ENCODE measurements around the gene SLC2A9.

SLC2A9 gene

GRCh38 chr4:10061650-10062415, 40.5 kb upstream of the SLC2A9 start:
- H3K9me3 ChIP-seq: no peaks in the 10 kb centered on the region
- H3K36me3 ChIP-seq: no peaks in the 10 kb centered on the region
- no peak for DNase-seq
- TF ChIP-seq, protein P1, sequence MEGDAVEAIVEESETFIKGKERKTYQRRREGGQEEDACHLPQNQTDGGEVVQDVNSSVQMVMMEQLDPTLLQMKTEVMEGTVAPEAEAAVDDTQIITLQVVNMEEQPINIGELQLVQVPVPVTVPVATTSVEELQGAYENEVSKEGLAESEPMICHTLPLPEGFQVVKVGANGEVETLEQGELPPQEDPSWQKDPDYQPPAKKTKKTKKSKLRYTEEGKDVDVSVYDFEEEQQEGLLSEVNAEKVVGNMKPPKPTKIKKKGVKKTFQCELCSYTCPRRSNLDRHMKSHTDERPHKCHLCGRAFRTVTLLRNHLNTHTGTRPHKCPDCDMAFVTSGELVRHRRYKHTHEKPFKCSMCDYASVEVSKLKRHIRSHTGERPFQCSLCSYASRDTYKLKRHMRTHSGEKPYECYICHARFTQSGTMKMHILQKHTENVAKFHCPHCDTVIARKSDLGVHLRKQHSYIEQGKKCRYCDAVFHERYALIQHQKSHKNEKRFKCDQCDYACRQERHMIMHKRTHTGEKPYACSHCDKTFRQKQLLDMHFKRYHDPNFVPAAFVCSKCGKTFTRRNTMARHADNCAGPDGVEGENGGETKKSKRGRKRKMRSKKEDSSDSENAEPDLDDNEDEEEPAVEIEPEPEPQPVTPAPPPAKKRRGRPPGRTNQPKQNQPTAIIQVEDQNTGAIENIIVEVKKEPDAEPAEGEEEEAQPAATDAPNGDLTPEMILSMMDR (IDR thresholded peaks at IDR 0.05; ENCODE audit: low read depth, low read length): no peak
- no peak overlapping the region for H3K4me3 ChIP-seq (ENCODE audit: low read depth, low read length)
- no peaks in the 10 kb centered on the region for H3K27me3 ChIP-seq
- no peaks in the 10 kb centered on the region for H3K4me1 ChIP-seq

DNA sequence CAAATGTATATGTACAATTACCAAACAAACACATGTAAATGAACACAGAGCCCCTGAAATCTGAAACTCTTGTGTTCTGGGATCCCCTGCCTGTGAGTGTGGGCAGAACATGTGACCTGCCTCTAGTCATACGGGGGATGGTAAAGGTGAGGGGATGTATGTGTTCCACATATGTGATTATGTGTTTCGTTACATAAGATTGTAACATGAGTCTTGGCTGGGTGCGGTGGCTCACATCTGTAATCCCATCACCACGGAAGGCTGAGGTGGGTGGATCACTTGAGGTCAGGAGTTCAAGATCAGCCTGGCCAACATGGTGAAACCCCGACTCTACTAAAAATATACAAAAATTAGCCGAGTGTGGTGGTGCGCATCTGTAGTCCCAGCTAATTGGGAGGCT, 37.1 kb upstream of the SLC2A9 start:
- Histone ChIP-seq H3K27me3 (no peaks in the 10 kb centered on the region), H3K4me1 (peaks cover 4% of the 10 kb centered on the region; the same call in 1 of the 2 replicates), H3K4me3 (ENCODE audit: low read depth, low read length) (no peak overlapping the region), H3K36me3 (no peaks in the 10 kb centered on the region), H3K9me3 (no peaks in the 10 kb centered on the region)
- DNase-seq: no peak
- TF ChIP-seq, protein P1 (IDR thresholded peaks at IDR 0.05; ENCODE audit: low read depth, low read length): no peak

DNA sequence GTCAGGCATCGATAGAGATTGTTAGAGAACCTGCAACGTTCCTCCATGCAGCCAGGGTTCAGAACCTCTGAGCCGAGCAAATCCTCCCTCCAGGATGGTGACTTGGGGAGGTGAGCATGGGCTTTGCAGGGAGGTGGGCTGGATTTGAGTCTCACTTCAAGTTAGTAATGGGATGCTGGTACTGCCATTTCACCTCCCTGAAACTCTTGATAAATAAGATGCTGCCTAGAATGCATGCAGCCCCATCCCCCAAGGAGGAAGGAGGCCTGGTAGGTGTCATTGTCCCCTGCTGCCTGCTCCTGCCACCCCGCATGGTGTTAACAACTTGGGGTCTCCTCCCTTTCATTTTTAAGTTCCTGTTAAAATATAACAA, 35.7 kb upstream of the SLC2A9 start:
- peaks cover 4% of the 10 kb centered on the region; the same call in 1 of the 2 replicates for H3K4me1 ChIP-seq
- TF ChIP-seq, protein P1 (IDR thresholded peaks at IDR 0.05; ENCODE audit: low read depth, low read length): no peak
- no peaks in the 10 kb centered on the region for H3K27me3 ChIP-seq
- no peak for DNase-seq
- H3K36me3 ChIP-seq: no peaks in the 10 kb centered on the region
- H3K9me3 ChIP-seq: no peaks in the 10 kb centered on the region
- no peak overlapping the region for H3K4me3 ChIP-seq (ENCODE audit: low read depth, low read length)

DNA sequence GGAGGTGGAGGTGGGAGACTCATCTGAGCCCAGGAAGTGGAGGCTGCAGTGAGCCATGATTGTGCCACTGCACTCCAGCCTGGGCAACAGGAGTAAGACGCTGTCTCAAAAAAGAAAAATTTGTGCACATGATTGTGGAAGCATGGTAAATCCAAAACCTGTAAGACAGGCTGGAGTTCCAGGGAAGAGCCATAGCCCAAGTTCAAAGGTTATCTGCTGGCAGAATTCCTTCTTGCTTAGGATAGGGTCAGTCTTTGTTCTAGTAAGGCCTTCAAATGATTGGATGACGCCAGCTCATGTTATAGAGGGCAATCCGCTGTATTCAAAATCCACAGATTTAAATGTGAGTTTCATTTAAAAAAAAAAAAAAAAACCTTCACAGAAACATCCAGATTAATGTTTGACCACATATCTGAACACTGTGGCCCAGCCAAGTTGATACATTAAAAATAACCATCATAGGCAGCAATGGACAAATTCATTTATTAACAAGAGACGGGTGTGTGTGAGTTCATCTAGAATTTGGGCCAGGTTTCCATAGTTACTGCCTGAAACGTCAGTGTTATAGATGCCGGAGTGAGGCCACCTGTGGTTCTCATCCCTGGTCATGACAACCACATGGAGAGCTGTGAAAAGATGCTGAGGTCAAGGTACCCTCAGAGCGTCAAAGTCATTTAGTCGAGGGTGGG, 35.2 kb upstream of the SLC2A9 start:
- DNase-seq: no peak
- H3K27me3 ChIP-seq: no peaks in the 10 kb centered on the region
- TF ChIP-seq, protein P1 (IDR thresholded peaks at IDR 0.05; ENCODE audit: low read depth, low read length): no peak
- H3K36me3 ChIP-seq: no peaks in the 10 kb centered on the region
- peaks cover 4% of the 10 kb centered on the region; the same call in 1 of the 2 replicates for H3K4me1 ChIP-seq
- H3K9me3 ChIP-seq: no peaks in the 10 kb centered on the region
- H3K4me3 ChIP-seq (ENCODE audit: low read depth, low read length): no peak overlapping the region

DNA sequence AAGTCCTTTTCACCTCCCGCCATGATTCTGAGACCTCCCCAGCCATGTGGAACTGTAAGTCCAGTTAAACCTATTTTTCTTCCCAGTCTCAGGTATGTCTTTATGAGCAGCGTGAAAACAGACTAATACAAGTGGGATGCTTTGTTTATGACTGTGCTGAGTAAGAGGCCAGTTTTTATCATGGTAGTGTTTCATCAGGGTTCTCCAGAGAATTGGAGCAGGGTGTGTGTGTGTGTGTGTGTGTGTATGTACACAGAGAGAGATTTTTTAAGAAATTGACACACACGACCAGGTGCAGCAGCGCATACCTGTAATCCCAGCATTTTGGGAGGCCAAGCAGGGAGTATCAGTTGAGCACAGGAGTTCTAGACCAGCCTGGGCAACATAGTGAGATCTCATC, 34.6 kb upstream of the SLC2A9 start:
- H3K9me3 ChIP-seq: no peaks in the 10 kb centered on the region
- no peaks in the 10 kb centered on the region for H3K36me3 ChIP-seq
- peaks cover 4% of the 10 kb centered on the region; the same call in 1 of the 2 replicates for H3K4me1 ChIP-seq
- TF ChIP-seq, protein P1 (IDR thresholded peaks at IDR 0.05; ENCODE audit: low read depth, low read length): no peak
- H3K27me3 ChIP-seq: no peaks in the 10 kb centered on the region
- DNase-seq: no peak
- H3K4me3 ChIP-seq (ENCODE audit: low read depth, low read length): no peak overlapping the region

DNA sequence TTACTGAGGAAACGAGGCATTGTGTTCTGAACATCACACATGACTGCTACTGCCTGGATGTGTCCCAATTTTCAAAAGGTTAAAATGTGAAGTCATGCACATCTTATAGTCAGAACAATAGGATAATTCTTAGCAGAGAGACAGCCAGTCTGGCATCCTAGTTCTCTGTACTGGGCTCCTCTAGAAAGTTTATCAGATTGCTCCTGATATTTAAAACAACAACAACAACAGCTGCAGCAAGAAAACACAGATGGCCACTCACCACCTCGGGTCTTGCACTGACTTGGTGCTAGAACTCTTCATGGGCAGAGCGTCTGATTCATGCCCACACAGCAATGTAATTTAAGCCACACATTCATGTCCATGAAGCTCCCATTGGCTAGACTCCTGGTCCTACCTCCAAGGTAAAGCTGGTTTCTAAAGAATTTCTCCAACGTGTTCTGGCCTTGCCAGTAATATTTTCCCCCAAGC, 33.3 kb upstream of the SLC2A9 start:
- TF ChIP-seq, protein P1 (IDR thresholded peaks at IDR 0.05; ENCODE audit: low read depth, low read length): no peak
- Histone ChIP-seq H3K36me3 (no peaks in the 10 kb centered on the region), H3K9me3 (no peaks in the 10 kb centered on the region), H3K4me1 (peaks cover 4% of the 10 kb centered on the region; the same call in 1 of the 2 replicates), H3K27me3 (no peaks in the 10 kb centered on the region), H3K4me3 (ENCODE audit: low read depth, low read length) (no peak overlapping the region)
- no peak for DNase-seq

Measured in BE2C (cell line).